ENCODE data around the gene POTEM. TPM values are rescaled to one million over a fixed set of nuclear protein-coding genes. Genes with fewer than 3 reads are reported as not detected.
"Not testable (repeated sequence)": the region's sequence is repeated elsewhere in the genome, so short reads cannot be mapped to it uniquely, and the experiment has no call there.

The POTEM gene
- polyA plus RNA-seq, 4 donors, result not detected

- DNase-seq; H3K36me3 ChIP-seq (ENCODE audit: control insufficient read depth in 3 of 3, insufficient read depth in 2 of 3, low read depth in 1 of 3, low read length in 3 of 3); H3K27ac ChIP-seq (ENCODE audit: low read depth in 1 of 3, low read length in 2 of 3); H3K4me3 ChIP-seq (ENCODE audit: low read depth in 1 of 3, low read length in 3 of 3); H3K9me3 ChIP-seq (ENCODE audit: control insufficient read depth in 2 of 2, insufficient read depth in 1 of 2, low read depth in 1 of 2, low read length in 1 of 2); H3K27me3 ChIP-seq (ENCODE audit: control insufficient read depth in 3 of 3, insufficient read depth in 3 of 3, low read length in 3 of 3); FAIRE-seq; H3K4me1 ChIP-seq (ENCODE audit: control insufficient read depth in 3 of 3, insufficient read depth in 2 of 3, low read depth in 1 of 3, low read length in 2 of 3): not testable (repeated sequence)
- 30 to 58% (median 33%) methylated on average over 1 of the region's 2 CpGs for WGBS, 3 donors
These were observed 5.7 kb upstream of the POTEM start for GRCh38 chr14:18961576-18961975.

GRCh38 chr14:18962143-18962542 lies 5.1 kb upstream of the POTEM start:
- not testable (repeated sequence) for H3K4me1 ChIP-seq (ENCODE audit: control insufficient read depth in 3 of 3, insufficient read depth in 2 of 3, low read depth in 1 of 3, low read length in 2 of 3); FAIRE-seq; H3K27ac ChIP-seq (ENCODE audit: low read depth in 1 of 3, low read length in 2 of 3); DNase-seq; H3K27me3 ChIP-seq (ENCODE audit: control insufficient read depth in 3 of 3, insufficient read depth in 3 of 3, low read length in 3 of 3); H3K36me3 ChIP-seq (ENCODE audit: control insufficient read depth in 3 of 3, insufficient read depth in 2 of 3, low read depth in 1 of 3, low read length in 3 of 3); H3K9me3 ChIP-seq (ENCODE audit: control insufficient read depth in 2 of 2, insufficient read depth in 1 of 2, low read depth in 1 of 2, low read length in 1 of 2); H3K4me3 ChIP-seq (ENCODE audit: low read depth in 1 of 3, low read length in 3 of 3)
- no CpG with 5 or more reads among the region's 6 CpGs for WGBS, 3 donors

- H3K4me3 ChIP-seq (ENCODE audit: low read depth in 1 of 3, low read length in 3 of 3); H3K27me3 ChIP-seq (ENCODE audit: control insufficient read depth in 3 of 3, insufficient read depth in 3 of 3, low read length in 3 of 3); H3K27ac ChIP-seq (ENCODE audit: low read depth in 1 of 3, low read length in 2 of 3); DNase-seq; H3K9me3 ChIP-seq (ENCODE audit: control insufficient read depth in 2 of 2, insufficient read depth in 1 of 2, low read depth in 1 of 2, low read length in 1 of 2); H3K36me3 ChIP-seq (ENCODE audit: control insufficient read depth in 3 of 3, insufficient read depth in 2 of 3, low read depth in 1 of 3, low read length in 3 of 3); H3K4me1 ChIP-seq (ENCODE audit: control insufficient read depth in 3 of 3, insufficient read depth in 2 of 3, low read depth in 1 of 3, low read length in 2 of 3); FAIRE-seq: not testable (repeated sequence)
- 87 to 93% (median 89%) methylated on average over 4 to 5 of the region's 6 CpGs for WGBS, 3 donors
These were observed 4.0 kb upstream of the POTEM start for GRCh38 chr14:18963276-18963675.

GRCh38 chr14:18964878-18965277 lies 2.4 kb upstream of the POTEM start:
- not testable (repeated sequence) for H3K36me3 ChIP-seq (ENCODE audit: control insufficient read depth in 3 of 3, insufficient read depth in 2 of 3, low read depth in 1 of 3, low read length in 3 of 3); H3K27me3 ChIP-seq (ENCODE audit: control insufficient read depth in 3 of 3, insufficient read depth in 3 of 3, low read length in 3 of 3); H3K9me3 ChIP-seq (ENCODE audit: control insufficient read depth in 2 of 2, insufficient read depth in 1 of 2, low read depth in 1 of 2, low read length in 1 of 2); H3K4me1 ChIP-seq (ENCODE audit: control insufficient read depth in 3 of 3, insufficient read depth in 2 of 3, low read depth in 1 of 3, low read length in 2 of 3); H3K27ac ChIP-seq (ENCODE audit: low read depth in 1 of 3, low read length in 2 of 3); FAIRE-seq; DNase-seq; H3K4me3 ChIP-seq (ENCODE audit: low read depth in 1 of 3, low read length in 3 of 3)
- WGBS, 3 donors, result no CpG with 5 or more reads among the region's 5 CpGs

- not testable (repeated sequence) for H3K36me3 ChIP-seq (ENCODE audit: control insufficient read depth in 3 of 3, insufficient read depth in 2 of 3, low read depth in 1 of 3, low read length in 3 of 3); H3K4me3 ChIP-seq (ENCODE audit: low read depth in 1 of 3, low read length in 3 of 3); DNase-seq; FAIRE-seq; H3K27ac ChIP-seq (ENCODE audit: low read depth in 1 of 3, low read length in 2 of 3); H3K27me3 ChIP-seq (ENCODE audit: control insufficient read depth in 3 of 3, insufficient read depth in 3 of 3, low read length in 3 of 3); H3K4me1 ChIP-seq (ENCODE audit: control insufficient read depth in 3 of 3, insufficient read depth in 2 of 3, low read depth in 1 of 3, low read length in 2 of 3); H3K9me3 ChIP-seq (ENCODE audit: control insufficient read depth in 2 of 2, insufficient read depth in 1 of 2, low read depth in 1 of 2, low read length in 1 of 2)
- WGBS, 3 donors, result 67 to 77% (median 68%) methylated on average over 3 of the region's 3 CpGs
These were observed 35.3 kb downstream of the POTEM start for GRCh38 chr14:19002566-19002965.

- FAIRE-seq, result not testable (repeated sequence)
- 79% methylated on average over 2 of the region's 9 CpGs; no CpG with 5 or more reads in 2 of the 3 donors for WGBS, 3 donors
These were observed 39.3 kb downstream of the POTEM start for GRCh38 chr14:19006490-19006889.

GRCh38 chr14:19007678-19008077 lies 40.4 kb downstream of the POTEM start:
- H3K27ac ChIP-seq (ENCODE audit: low read depth in 1 of 3, low read length in 2 of 3); DNase-seq; H3K36me3 ChIP-seq (ENCODE audit: control insufficient read depth in 3 of 3, insufficient read depth in 2 of 3, low read depth in 1 of 3, low read length in 3 of 3); H3K9me3 ChIP-seq (ENCODE audit: control insufficient read depth in 2 of 2, insufficient read depth in 1 of 2, low read depth in 1 of 2, low read length in 1 of 2); FAIRE-seq; H3K4me1 ChIP-seq (ENCODE audit: control insufficient read depth in 3 of 3, insufficient read depth in 2 of 3, low read depth in 1 of 3, low read length in 2 of 3); H3K4me3 ChIP-seq (ENCODE audit: low read depth in 1 of 3, low read length in 3 of 3); H3K27me3 ChIP-seq (ENCODE audit: control insufficient read depth in 3 of 3, insufficient read depth in 3 of 3, low read length in 3 of 3): not testable (repeated sequence)
- WGBS, 3 donors, result 53 to 68% (median 67%) methylated on average over 2 of the region's 6 CpGs

More at GRCh38 chr14:19006490-19006889, 39.3 kb downstream of the POTEM start:
- not testable (repeated sequence) for H3K9me3 ChIP-seq (ENCODE audit: control insufficient read depth in 2 of 2, insufficient read depth in 1 of 2, low read depth in 1 of 2, low read length in 1 of 2); H3K4me3 ChIP-seq (ENCODE audit: low read depth in 1 of 3, low read length in 3 of 3); H3K36me3 ChIP-seq (ENCODE audit: control insufficient read depth in 3 of 3, insufficient read depth in 2 of 3, low read depth in 1 of 3, low read length in 3 of 3); H3K27me3 ChIP-seq (ENCODE audit: control insufficient read depth in 3 of 3, insufficient read depth in 3 of 3, low read length in 3 of 3); H3K27ac ChIP-seq (ENCODE audit: low read depth in 1 of 3, low read length in 2 of 3); H3K4me1 ChIP-seq (ENCODE audit: control insufficient read depth in 3 of 3, insufficient read depth in 2 of 3, low read depth in 1 of 3, low read length in 2 of 3); DNase-seq

GRCh38 chr14:19011029-19011428 lies 43.8 kb downstream of the POTEM start:
- not testable (repeated sequence) for H3K9me3 ChIP-seq (ENCODE audit: control insufficient read depth in 2 of 2, insufficient read depth in 1 of 2, low read depth in 1 of 2, low read length in 1 of 2); H3K27me3 ChIP-seq (ENCODE audit: control insufficient read depth in 3 of 3, insufficient read depth in 3 of 3, low read length in 3 of 3); H3K36me3 ChIP-seq (ENCODE audit: control insufficient read depth in 3 of 3, insufficient read depth in 2 of 3, low read depth in 1 of 3, low read length in 3 of 3); DNase-seq; H3K4me1 ChIP-seq (ENCODE audit: control insufficient read depth in 3 of 3, insufficient read depth in 2 of 3, low read depth in 1 of 3, low read length in 2 of 3); H3K4me3 ChIP-seq (ENCODE audit: low read depth in 1 of 3, low read length in 3 of 3); FAIRE-seq; H3K27ac ChIP-seq (ENCODE audit: low read depth in 1 of 3, low read length in 2 of 3)
- 81 to 91% (median 89%) methylated on average over 4 to 10 of the region's 10 CpGs for WGBS, 3 donors

- H3K9me3 ChIP-seq (ENCODE audit: control insufficient read depth in 2 of 2, insufficient read depth in 1 of 2, low read depth in 1 of 2, low read length in 1 of 2); FAIRE-seq; H3K4me1 ChIP-seq (ENCODE audit: control insufficient read depth in 3 of 3, insufficient read depth in 2 of 3, low read depth in 1 of 3, low read length in 2 of 3); H3K27me3 ChIP-seq (ENCODE audit: control insufficient read depth in 3 of 3, insufficient read depth in 3 of 3, low read length in 3 of 3); H3K4me3 ChIP-seq (ENCODE audit: low read depth in 1 of 3, low read length in 3 of 3); DNase-seq; H3K36me3 ChIP-seq (ENCODE audit: control insufficient read depth in 3 of 3, insufficient read depth in 2 of 3, low read depth in 1 of 3, low read length in 3 of 3); H3K27ac ChIP-seq (ENCODE audit: low read depth in 1 of 3, low read length in 2 of 3): not testable (repeated sequence)
- 77 to 80% (median 78%) methylated on average over 2 to 3 of the region's 5 CpGs for WGBS, 3 donors
These were observed 44.5 kb downstream of the POTEM start for GRCh38 chr14:19011703-19012102.
